ENCODE results near the gene TRIM2.
"Not testable (repeated sequence)": the region's sequence is repeated elsewhere in the genome, so short reads cannot be mapped to it uniquely, and the experiment has no call there.

The TRIM2 gene

GRCh38 chr4:153204247-153204671 lies at the start of gene TRIM2:
TSS of gene TRIM2 (plus strand) at chr4:153204443. CDS start at chr4:153204531, 88 bp downstream.
- no peak for DNase-seq

GRCh38 chr4:153155686-153156085 lies 48.6 kb upstream of the TRIM2 start:
- DNase-seq, result no peak

- DNase-seq, result no peak
Measured at GRCh38 chr4:153156263-153156662, 48.0 kb upstream of the TRIM2 start.

- no peak for DNase-seq
Measured at GRCh38 chr4:153156721-153157120, 47.5 kb upstream of the TRIM2 start.

- DNase-seq, result no peak
Measured at GRCh38 chr4:153159016-153159415, 45.2 kb upstream of the TRIM2 start.

- no peak for DNase-seq
Measured at GRCh38 chr4:153159728-153160221, 44.5 kb upstream of the TRIM2 start.

GRCh38 chr4:153160821-153161220 lies 43.4 kb upstream of the TRIM2 start:
- DNase-seq, result no peak

GRCh38 chr4:153161226-153161963 lies 42.8 kb upstream of the TRIM2 start:
- no peak for DNase-seq

- DNase-seq, result not testable (repeated sequence)
Measured at GRCh38 chr4:153165236-153165635, 39.0 kb upstream of the TRIM2 start.

- DNase-seq, result no peak
Measured at GRCh38 chr4:153166716-153167501, 37.3 kb upstream of the TRIM2 start.

GRCh38 chr4:153169776-153170175 lies 34.5 kb upstream of the TRIM2 start:
- no peak for DNase-seq

- DNase-seq, result no peak
Measured at GRCh38 chr4:153170407-153170806, 33.8 kb upstream of the TRIM2 start.

GRCh38 chr4:153174821-153175567 lies 29.2 kb upstream of the TRIM2 start:
- no peak for DNase-seq

GRCh38 chr4:153176938-153177337 lies 27.3 kb upstream of the TRIM2 start:
- no peak for DNase-seq

- DNase-seq, result no peak
Measured at GRCh38 chr4:153177841-153178240, 26.4 kb upstream of the TRIM2 start.

GRCh38 chr4:153179100-153179499 lies 25.1 kb upstream of the TRIM2 start:
- no peak for DNase-seq

GRCh38 chr4:153181293-153181692 lies 22.9 kb upstream of the TRIM2 start:
- DNase-seq, result no peak

- no peak for DNase-seq
Measured at GRCh38 chr4:153181700-153182099, 22.5 kb upstream of the TRIM2 start.

GRCh38 chr4:153183146-153183545 lies 21.1 kb upstream of the TRIM2 start:
- DNase-seq, result no peak

- DNase-seq, result no peak
Measured at GRCh38 chr4:153185331-153185852, 18.9 kb upstream of the TRIM2 start.

- no peak for DNase-seq
Measured at GRCh38 chr4:153186046-153186728, 18.1 kb upstream of the TRIM2 start.

GRCh38 chr4:153189016-153189801 lies 15.0 kb upstream of the TRIM2 start:
- DNase-seq, result no peak

All from KG1 (cell line).